ENCODE results near the gene CEP55. TPM values are rescaled to one million over a fixed set of nuclear protein-coding genes. Genes with fewer than 3 reads are reported as not detected.

Gene CEP55
- total RNA-seq, 4 donors from 2014 or later, result 1.1 to 13.1 (median 4.3) TPM; not detected in 1

GRCh38 chr10:93475227-93475626, 21.2 kb upstream of the CEP55 start:
- Histone ChIP-seq H3K4me3 (no peak overlapping the region), H3K36me3 (no peaks in the 10 kb centered on the region), H3K4me1 (peaks cover 20 to 72% (median 51%) of the 10 kb centered on the region in 4 donors), H3K9me3 (no peaks in the 10 kb centered on the region), H3K27me3 (no peaks in the 10 kb centered on the region), H3K27ac (peak overlapping the region; percentile 64 to 84 (median 75))
- WGBS, 2 donors (ENCODE audit: low coverage in 1 of 2), result 48% methylated on average over 2 of the region's 2 CpGs; no CpG with 5 or more reads in 1 of the 2 donors
- DNase-seq, result no peak
- TF ChIP-seq POLR2A (IDR thresholded peaks at IDR 0.05), result no peak
- intact Hi-C loops (cut with DNase I; ENCODE audit: low total_unique reads), result no loop called here
- in situ Hi-C loops (cut with MboI; ENCODE audit: low pct_ligation_motif_present in 1 of 4, low pct_unique_long_range_greater_than_20kb in 1 of 4, low sequenced_read_pairs in 3 of 4), result no loop called here

GRCh38 chr10:93475871-93476270, 20.5 kb upstream of the CEP55 start:
- in situ Hi-C loops (cut with MboI; ENCODE audit: low pct_ligation_motif_present in 1 of 4, low pct_unique_long_range_greater_than_20kb in 1 of 4, low sequenced_read_pairs in 3 of 4), result no loop called here
- intact Hi-C loops (cut with DNase I; ENCODE audit: low total_unique reads), result no loop called here
- Histone ChIP-seq H3K9me3 (no peaks in the 10 kb centered on the region), H3K4me1 (peaks cover 13 to 71% (median 49%) of the 10 kb centered on the region in 4 donors), H3K36me3 (no peaks in the 10 kb centered on the region), H3K4me3 (no peak overlapping the region), H3K27ac (peak overlapping the region; percentile 64 to 84 (median 75)), H3K27me3 (no peaks in the 10 kb centered on the region)
- no peak for TF ChIP-seq POLR2A (IDR thresholded peaks at IDR 0.05)
- TF ChIP-seq EP300 (IDR thresholded peaks at IDR 0.05; ENCODE audit: low read depth), result no peak
- TF ChIP-seq, protein P1, sequence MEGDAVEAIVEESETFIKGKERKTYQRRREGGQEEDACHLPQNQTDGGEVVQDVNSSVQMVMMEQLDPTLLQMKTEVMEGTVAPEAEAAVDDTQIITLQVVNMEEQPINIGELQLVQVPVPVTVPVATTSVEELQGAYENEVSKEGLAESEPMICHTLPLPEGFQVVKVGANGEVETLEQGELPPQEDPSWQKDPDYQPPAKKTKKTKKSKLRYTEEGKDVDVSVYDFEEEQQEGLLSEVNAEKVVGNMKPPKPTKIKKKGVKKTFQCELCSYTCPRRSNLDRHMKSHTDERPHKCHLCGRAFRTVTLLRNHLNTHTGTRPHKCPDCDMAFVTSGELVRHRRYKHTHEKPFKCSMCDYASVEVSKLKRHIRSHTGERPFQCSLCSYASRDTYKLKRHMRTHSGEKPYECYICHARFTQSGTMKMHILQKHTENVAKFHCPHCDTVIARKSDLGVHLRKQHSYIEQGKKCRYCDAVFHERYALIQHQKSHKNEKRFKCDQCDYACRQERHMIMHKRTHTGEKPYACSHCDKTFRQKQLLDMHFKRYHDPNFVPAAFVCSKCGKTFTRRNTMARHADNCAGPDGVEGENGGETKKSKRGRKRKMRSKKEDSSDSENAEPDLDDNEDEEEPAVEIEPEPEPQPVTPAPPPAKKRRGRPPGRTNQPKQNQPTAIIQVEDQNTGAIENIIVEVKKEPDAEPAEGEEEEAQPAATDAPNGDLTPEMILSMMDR (IDR thresholded peaks at IDR 0.05), result no peak
- TF ChIP-seq POLR2AphosphoS5 (IDR thresholded peaks at IDR 0.05), result peak in 2 of 3 donors; percentile 52 to 55
- WGBS, 2 donors (ENCODE audit: low coverage in 1 of 2), result 20 to 35% methylated on average over 2 of the region's 2 CpGs
- DNase-seq, result peak; percentile 50

DNA sequence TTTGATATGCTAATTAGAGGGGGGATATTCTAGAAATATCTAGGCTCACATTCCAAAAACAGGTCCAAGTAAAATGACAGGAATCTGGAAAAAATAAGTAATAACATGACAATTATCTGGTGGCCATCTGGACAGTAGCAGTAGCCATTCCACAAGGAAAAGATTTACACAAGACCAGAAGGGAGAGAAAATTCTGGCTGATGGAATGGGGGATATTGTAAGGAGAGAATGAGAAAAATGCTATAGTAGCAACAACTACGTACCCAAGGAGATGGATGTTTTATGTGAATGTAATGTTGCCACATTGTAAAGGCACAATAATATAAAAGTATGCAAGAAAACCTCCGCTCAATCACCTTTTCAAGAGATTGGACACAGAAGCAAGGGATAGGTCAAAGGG, 19.7 kb upstream of the CEP55 start:
- H3K27ac ChIP-seq, result peak overlapping the region in 3 of 4 donors; percentile 64 to 84 (median 76)
- in situ Hi-C loops (cut with MboI; ENCODE audit: low pct_ligation_motif_present in 1 of 4, low pct_unique_long_range_greater_than_20kb in 1 of 4, low sequenced_read_pairs in 3 of 4), result no loop called here
- intact Hi-C loops (cut with DNase I; ENCODE audit: low total_unique reads), result no loop called here
- TF ChIP-seq EP300 (IDR thresholded peaks at IDR 0.05; ENCODE audit: low read depth), result no peak
- no peak for TF ChIP-seq POLR2A (IDR thresholded peaks at IDR 0.05)
- TF ChIP-seq, protein P1 (IDR thresholded peaks at IDR 0.05), result no peak
- no peak for TF ChIP-seq POLR2AphosphoS5 (IDR thresholded peaks at IDR 0.05)
- H3K4me1 ChIP-seq, result peaks cover 8 to 71% (median 42%) of the 10 kb centered on the region in 4 donors
- WGBS, 2 donors (ENCODE audit: low coverage in 1 of 2), result 75 to 84% methylated on average over 2 of the region's 2 CpGs
- H3K36me3 ChIP-seq, result no peaks in the 10 kb centered on the region
- no peak for DNase-seq
- H3K9me3 ChIP-seq, result no peaks in the 10 kb centered on the region
- H3K27me3 ChIP-seq, result no peaks in the 10 kb centered on the region
- H3K4me3 ChIP-seq, result no peak overlapping the region

GRCh38 chr10:93478873-93479272, 17.5 kb upstream of the CEP55 start:
- in situ Hi-C loops (cut with MboI; ENCODE audit: low pct_ligation_motif_present in 1 of 4, low pct_unique_long_range_greater_than_20kb in 1 of 4, low sequenced_read_pairs in 3 of 4) (no loop called here), intact Hi-C loops (cut with DNase I; ENCODE audit: low total_unique reads) (no loop called here)
- TF ChIP-seq, protein P1 (IDR thresholded peaks at IDR 0.05), result no peak
- TF ChIP-seq POLR2AphosphoS5 (IDR thresholded peaks at IDR 0.05) (no peak), POLR2A (IDR thresholded peaks at IDR 0.05) (no peak), EP300 (IDR thresholded peaks at IDR 0.05; ENCODE audit: low read depth) (no peak)
- H3K4me3 ChIP-seq, result no peak overlapping the region
- no peaks in the 10 kb centered on the region for H3K36me3 ChIP-seq
- WGBS, 2 donors (ENCODE audit: low coverage in 1 of 2), result 74 to 79% methylated on average over 5 to 6 of the region's 6 CpGs
- H3K27ac ChIP-seq, result peak overlapping the region in 3 of 4 donors; percentile 3 to 97 (median 86)
- H3K4me1 ChIP-seq, result peaks cover 3 to 59% (median 35%) of the 10 kb centered on the region in 4 donors
- no peak for DNase-seq
- no peaks in the 10 kb centered on the region for H3K9me3 ChIP-seq
- H3K27me3 ChIP-seq, result no peaks in the 10 kb centered on the region

All from transverse colon (tissue), 4 donors.